ENCODE measurements around the gene GNS.

DNA sequence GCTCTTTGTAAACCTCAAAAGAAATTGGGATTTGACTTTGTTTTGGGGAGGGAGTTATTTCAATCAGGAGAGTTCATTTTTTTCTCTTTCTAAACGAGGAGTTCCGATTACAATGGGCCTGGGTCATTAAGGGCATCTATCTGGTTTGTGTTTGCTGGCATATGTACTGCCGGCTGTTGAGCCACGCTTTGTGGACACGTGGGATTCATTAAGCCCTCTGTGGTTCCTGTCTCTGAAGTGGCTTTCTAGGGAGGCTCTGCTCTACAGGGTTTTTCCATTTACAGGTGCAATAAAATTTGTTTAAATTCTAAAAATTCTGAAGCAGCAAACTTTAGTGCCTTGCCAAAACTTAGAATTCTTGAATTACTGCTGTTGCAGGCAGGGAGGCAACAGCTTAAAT, 57.9 kb downstream of the GNS start:
- TF ChIP-seq POLR2A (IDR thresholded peaks at IDR 0.05), result no peak
- TF ChIP-seq, protein P1, sequence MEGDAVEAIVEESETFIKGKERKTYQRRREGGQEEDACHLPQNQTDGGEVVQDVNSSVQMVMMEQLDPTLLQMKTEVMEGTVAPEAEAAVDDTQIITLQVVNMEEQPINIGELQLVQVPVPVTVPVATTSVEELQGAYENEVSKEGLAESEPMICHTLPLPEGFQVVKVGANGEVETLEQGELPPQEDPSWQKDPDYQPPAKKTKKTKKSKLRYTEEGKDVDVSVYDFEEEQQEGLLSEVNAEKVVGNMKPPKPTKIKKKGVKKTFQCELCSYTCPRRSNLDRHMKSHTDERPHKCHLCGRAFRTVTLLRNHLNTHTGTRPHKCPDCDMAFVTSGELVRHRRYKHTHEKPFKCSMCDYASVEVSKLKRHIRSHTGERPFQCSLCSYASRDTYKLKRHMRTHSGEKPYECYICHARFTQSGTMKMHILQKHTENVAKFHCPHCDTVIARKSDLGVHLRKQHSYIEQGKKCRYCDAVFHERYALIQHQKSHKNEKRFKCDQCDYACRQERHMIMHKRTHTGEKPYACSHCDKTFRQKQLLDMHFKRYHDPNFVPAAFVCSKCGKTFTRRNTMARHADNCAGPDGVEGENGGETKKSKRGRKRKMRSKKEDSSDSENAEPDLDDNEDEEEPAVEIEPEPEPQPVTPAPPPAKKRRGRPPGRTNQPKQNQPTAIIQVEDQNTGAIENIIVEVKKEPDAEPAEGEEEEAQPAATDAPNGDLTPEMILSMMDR (IDR thresholded peaks at IDR 0.05 in 4 of 5, conservative IDR thresholded peaks at IDR 0.05 in 1 of 5), result no peak
